Panc1 (cell line): ENCODE results near the gene SMARCB1. TPM values are rescaled to one million over a fixed set of nuclear protein-coding genes. Genes with fewer than 3 reads are reported as not detected.

Experiments
- ATAC-seq: fragments of 200-7000 bp; cut with Tn5 transposase; 2 replicates; pipeline ENCODE4 v1.9.1; 2020; ENCODE audit warnings: mild to moderate bottlenecking, moderate library complexity
- BruUV-seq: library from RNA; stranded (reverse); fragments of 400-500 nt; replicated peaks from 2 replicates; lab custom pipeline; 2021; lab: Mats Ljungman, UMichigan
- CTCF ChIA-PET: fragments of 300-600 bp; sonication (Branson Sonifier 250); formaldehyde crosslinking; loops from one replicate; lab custom pipeline; 2022; ENCODE audit warnings: antibody characterized with exemption; lab: Charles Lee
- POLR2A ChIA-PET: fragments of 300-600 bp; sonication (Branson Sonifier 250); formaldehyde crosslinking; loops from one replicate; lab custom pipeline; 2022; ENCODE audit warnings: antibody characterized with exemption; lab: Charles Lee
- DNase-seq: peaks from one replicate; pipeline ENCODE4 v3.0.0-alpha.2; 2010; ENCODE audit warnings: low read depth, low spot score
- H3K27ac ChIP-seq: 2 replicates; pipeline ENCODE4 v1.5.1; 2011; ENCODE audit warnings: mild to moderate bottlenecking, low read length, inconsistent platforms
- H3K27me3 ChIP-seq: fragments of 200-500 bp; sonication (Bioruptor generic); 2 replicates; pipeline ENCODE4 v1.6.0; 2014; ENCODE audit warnings: low read length, inconsistent platforms; ENCODE audit not compliant: control insufficient read depth, insufficient read depth
- H3K36me3 ChIP-seq: fragments of 200-500 bp; sonication (Bioruptor generic); 2 replicates; pipeline ENCODE4 v1.5.1; 2014; ENCODE audit warnings: inconsistent platforms, mild to moderate bottlenecking, low read length, moderate library complexity; ENCODE audit not compliant: control insufficient read depth, insufficient read depth
- H3K4me1 ChIP-seq: 2 replicates; pipeline ENCODE4 v1.5.1; 2011; ENCODE audit warnings: inconsistent platforms, mild to moderate bottlenecking, low read length, moderate library complexity; ENCODE audit not compliant: control insufficient read depth, insufficient read depth
- H3K4me3 ChIP-seq, 2 experiments: 2 replicates each; pipeline ENCODE4 v1.5.1; 2011 to 2012; ENCODE audit warnings: low read depth in 2 of 2, low read length in 2 of 2, mild to moderate bottlenecking in 2 of 2, inconsistent platforms in 1 of 2, moderate library complexity in 1 of 2
- H3K9me3 ChIP-seq: fragments of 200-500 bp; sonication (Bioruptor generic); 2 replicates; pipeline ENCODE4 v1.5.1; 2014; ENCODE audit warnings: low read depth, mild to moderate bottlenecking, inconsistent platforms, low read length, moderate library complexity; ENCODE audit not compliant: control insufficient read depth, insufficient read depth
- CTCF ChIP-seq: fragments of 450-650 bp; IDR thresholded peaks from 2 replicates; pipeline ENCODE4 v1.5.1; 2017; ENCODE audit warnings: mild to moderate bottlenecking
- POLR2AphosphoS5 ChIP-seq: IDR thresholded peaks from 2 replicates; pipeline ENCODE4 v1.6.1; 2012; ENCODE audit warnings: mild to moderate bottlenecking, low read depth, low read length, moderate library complexity
- REST ChIP-seq, 2 experiments: IDR thresholded peaks; 2 replicates each; pipeline ENCODE4 v1.6.1; 2011 to 2012; ENCODE audit warnings: low read depth in 2 of 2, control low read depth in 1 of 2, low read length in 1 of 2, mild to moderate bottlenecking in 1 of 2, moderate library complexity in 1 of 2; ENCODE audit not compliant: insufficient read depth in 1 of 2
- SIN3A ChIP-seq: IDR thresholded peaks from 2 replicates; pipeline ENCODE4 v1.6.1; 2012; ENCODE audit warnings: low read depth, mild to moderate bottlenecking, low read length, moderate library complexity, borderline replicate concordance; ENCODE audit not compliant: insufficient read depth
- TCF7L2 ChIP-seq: IDR thresholded peaks from 2 replicates; pipeline ENCODE4 v1.6.1; 2011; ENCODE audit warnings: mild to moderate bottlenecking, low read depth, low read length, inconsistent platforms
- in situ Hi-C: cut with HindIII; loops from 2 replicates; pipeline ENCODE4 v1.10.0; 2016; ENCODE audit warnings: low sequenced_read_pairs, low pct_unique_long_range_greater_than_20kb
- intact Hi-C: fragments of 100-400 bp; cut with micrococcal nuclease; formaldehyde crosslinking; loops from one replicate; pipeline ENCODE4 v1.10.0; 2022; ENCODE audit not compliant: unreplicated experiment
- total RNA-seq: library from RNA; stranded (reverse); gene quantifications from one replicate; pipeline ENCODE4 v1.2.1, GENCODE V29; 2021; ENCODE audit not compliant: unreplicated experiment

The SMARCB1 gene
- total RNA-seq, 1 experiment from 2014 or later = 70.2 TPM

- in situ Hi-C loops (no loop called here), intact Hi-C loops (no loop called here)
Observed at GRCh38 chr22:23868580-23868979, 81.8 kb downstream of the SMARCB1 start.

GRCh38 chr22:23874871-23875270 is 88.1 kb downstream of the SMARCB1 start:
- intact Hi-C loops = no loop called here
- CTCF ChIA-PET = no interaction called here

More at GRCh38 chr22:23868580-23868979, 81.8 kb downstream of the SMARCB1 start:
- Histone ChIP-seq H3K36me3 (no peaks in the 10 kb centered on the region), H3K4me3 (no peak overlapping the region), H3K27me3 (no peaks in the 10 kb centered on the region), H3K27ac (no peak overlapping the region), H3K9me3 (no peaks in the 10 kb centered on the region), H3K4me1 (no peaks in the 10 kb centered on the region)
- BruUV-seq = no TSS peak
- TF ChIP-seq REST (IDR thresholded peaks at IDR 0.05; ENCODE audit: insufficient read depth in 1 of 2, low read depth in 2 of 2, low read length in 1 of 2) (no peak), SIN3A (no peak), POLR2AphosphoS5 (no peak), TCF7L2 (no peak), CTCF (no peak)
- ChIA-PET POLR2A (no interaction called here), CTCF (no interaction called here)
- no peak for DNase-seq
- ATAC-seq = no peak

More at GRCh38 chr22:23874871-23875270, 88.1 kb downstream of the SMARCB1 start:
- no peaks in the 10 kb centered on the region for H3K9me3 ChIP-seq
- no peak overlapping the region for H3K4me3 ChIP-seq
- BruUV-seq = no TSS peak
- H3K27ac ChIP-seq = no peak overlapping the region
- H3K27me3 ChIP-seq = no peaks in the 10 kb centered on the region
- no peak for DNase-seq
- H3K4me1 ChIP-seq = no peaks in the 10 kb centered on the region
- TF ChIP-seq CTCF (no peak), SIN3A (no peak), REST (IDR thresholded peaks at IDR 0.05; ENCODE audit: insufficient read depth in 1 of 2, low read depth in 2 of 2, low read length in 1 of 2) (no peak), POLR2AphosphoS5 (no peak), TCF7L2 (no peak)
- POLR2A ChIA-PET = interaction anchor here (0.6 kb wide), 1 partner anchor 433 kb away, joined by 4 read pairs; no protein-coding TSS in a partner anchor
- H3K36me3 ChIP-seq = no peaks in the 10 kb centered on the region; the same call in 1 of the 2 replicates
- in situ Hi-C loops = no loop called here
- ATAC-seq = no peak
